OCI-LY7 (cell line): ENCODE results near the gene GPC1. TPM values are rescaled to one million over a fixed set of nuclear protein-coding genes. Genes with fewer than 3 reads are reported as not detected.

Experiments used
- BruUV-seq: library from RNA; stranded (reverse); fragments of 400-500 nt; replicated peaks from 2 replicates; lab custom pipeline; 2021; lab: Mats Ljungman, UMichigan
- CTCF ChIA-PET: fragments of 300-600 bp; sonication (Branson Sonifier 250); formaldehyde crosslinking; loops from one replicate; lab custom pipeline; 2022; ENCODE audit warnings: antibody characterized with exemption; ENCODE audit not compliant: unreplicated experiment; lab: Charles Lee
- POLR2A ChIA-PET: fragments of 300-600 bp; sonication (Branson Sonifier 250); formaldehyde crosslinking; loops from one replicate; lab custom pipeline; 2022; ENCODE audit warnings: antibody characterized with exemption; lab: Charles Lee
- DNase-seq: peaks from one replicate; pipeline ENCODE4 v3.0.0-alpha.2; 2015; ENCODE audit warnings: low spot score
- H2AFZ ChIP-seq: fragments of 200-600 bp; sonication (generic), shearing (Covaris generic); 2 replicates; pipeline ENCODE4 v1.6.1; 2014; ENCODE audit warnings: mild to moderate bottlenecking, antibody characterized with exemption, low read length, moderate library complexity
- H3K27ac ChIP-seq: fragments of 200-600 bp; sonication (generic); 2 replicates; pipeline ENCODE4 v1.5.1; 2014; ENCODE audit warnings: mixed run types, low read depth, mild to moderate bottlenecking, moderate library complexity, low read length, inconsistent platforms; ENCODE audit not compliant: poor library complexity, severe bottlenecking
- H3K36me3 ChIP-seq: fragments of 200-600 bp; sonication (generic); 2 replicates; pipeline ENCODE4 v1.6.1; 2014; ENCODE audit warnings: mild to moderate bottlenecking, antibody characterized with exemption, low read length, moderate library complexity, mixed read lengths; ENCODE audit not compliant: insufficient read depth
- H3K4me1 ChIP-seq: fragments of 200-600 bp; sonication (generic); 2 replicates; pipeline ENCODE4 v1.5.1; 2014; ENCODE audit warnings: mild to moderate bottlenecking, low read length; ENCODE audit not compliant: insufficient read depth, poor library complexity, severe bottlenecking
- H3K4me2 ChIP-seq: fragments of 200-600 bp; sonication (generic); 2 replicates; pipeline ENCODE4 v1.6.1; 2014; ENCODE audit warnings: mild to moderate bottlenecking, low read length
- H3K4me3 ChIP-seq: fragments of 200-600 bp; sonication (generic); 2 replicates; pipeline ENCODE4 v1.5.1; 2014; ENCODE audit warnings: mild to moderate bottlenecking, low read depth, low read length; ENCODE audit not compliant: poor library complexity, severe bottlenecking
- H3K79me2 ChIP-seq: fragments of 200-600 bp; sonication (generic); 2 replicates; pipeline ENCODE4 v1.6.1; 2016; ENCODE audit warnings: low read depth, mild to moderate bottlenecking, low read length, moderate library complexity, mixed read lengths; ENCODE audit not compliant: insufficient read depth
- H3K9me2 ChIP-seq: fragments of 200-600 bp; sonication (generic); 2 replicates; pipeline ENCODE4 v1.6.1; 2016; ENCODE audit warnings: mild to moderate bottlenecking, low read length, mixed read lengths; ENCODE audit not compliant: insufficient read depth
- H3K9me3 ChIP-seq: fragments of 200-600 bp; sonication (generic); 2 replicates; pipeline ENCODE4 v1.6.1; 2014; ENCODE audit warnings: mild to moderate bottlenecking, mixed run types, low read length, mixed read lengths
- H4K20me1 ChIP-seq: fragments of 200-600 bp; sonication (generic); 2 replicates; pipeline ENCODE4 v1.6.1; 2014; ENCODE audit warnings: mild to moderate bottlenecking, antibody characterized with exemption, low read length, moderate library complexity, mixed read lengths; ENCODE audit not compliant: insufficient read depth
- EZH2phosphoT487 ChIP-seq: fragments of 200-600 bp; sonication (generic); IDR thresholded peaks from 2 replicates; pipeline ENCODE4 v1.6.1; 2018; ENCODE audit warnings: low read depth, borderline replicate concordance, mild to moderate bottlenecking, mixed run types, antibody characterized with exemption, low read length, moderate library complexity, mixed read lengths
- intact Hi-C: fragments of 100-400 bp; cut with micrococcal nuclease; formaldehyde crosslinking; loops from one replicate; pipeline ENCODE4 v1.10.0; 2022; ENCODE audit not compliant: unreplicated experiment
- total RNA-seq, 2 experiments: library from RNA; depleted of rRNA in 1 of 2; stranded (reverse); fragments of >200 nt in 1 of 2; shearing (Covaris generic) in 1 of 2; gene quantifications; 2 replicates each; pipeline ENCODE4 v1.2.3, GENCODE V29; 2014 to 2022
- TF ChIP-seq, protein P1 (sequence below): fragments of 200-600 bp; sonication (generic); conservative IDR thresholded peaks from 2 replicates; pipeline ENCODE4 v1.5.1; 2014; ENCODE audit warnings: mild to moderate bottlenecking, antibody characterized with exemption, low read length, moderate library complexity, mixed read lengths

Gene GPC1
- total RNA-seq, 2 experiments from 2014 or later, result 2.4 to 4.0 TPM

DNA sequence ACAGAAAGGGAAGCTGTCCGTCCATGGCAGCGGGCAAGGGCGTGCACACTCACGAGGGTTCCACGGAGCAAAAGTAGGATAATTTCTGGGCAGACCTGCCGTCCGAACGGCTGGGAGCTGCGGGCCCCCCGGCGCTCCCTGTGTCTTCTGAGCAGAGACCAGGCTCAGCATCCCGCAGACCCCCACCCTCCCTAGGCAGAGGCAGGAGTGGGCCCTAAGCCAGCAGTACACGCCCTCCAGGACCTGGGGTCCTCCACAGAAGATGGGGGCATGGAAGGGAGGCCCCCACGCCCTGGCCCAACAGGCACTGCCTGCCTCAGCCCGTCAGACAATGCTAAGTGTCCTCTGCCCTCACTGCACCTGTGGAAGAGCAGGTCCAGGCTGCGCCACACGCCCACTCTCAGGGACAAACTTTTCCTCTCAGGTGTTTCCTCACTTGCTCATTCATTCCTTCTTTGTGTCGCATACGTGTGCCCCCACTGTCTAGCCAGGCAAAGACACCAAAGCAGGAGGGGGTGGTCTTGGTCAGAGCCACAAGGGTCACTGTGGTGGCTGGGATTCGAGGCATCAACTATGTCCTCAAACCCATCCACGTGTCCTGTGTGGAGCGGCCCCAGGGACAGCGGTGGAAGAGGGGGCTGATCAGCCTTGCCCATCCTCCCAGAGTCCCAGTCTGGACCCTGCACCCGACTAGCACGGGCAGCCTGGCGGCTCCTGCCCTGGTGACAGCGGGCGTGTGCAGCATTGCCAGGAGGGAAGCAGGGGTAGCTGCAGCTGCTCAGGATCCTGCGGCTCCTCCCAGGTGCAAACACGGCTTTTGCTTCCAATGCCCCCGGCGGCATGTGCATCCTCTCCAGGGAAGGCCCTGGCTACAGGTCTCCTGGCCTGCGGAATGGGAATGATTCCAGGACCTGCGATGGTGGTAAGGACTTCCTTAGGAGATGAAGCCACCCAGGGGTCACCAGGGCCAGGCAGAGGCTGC lies 2.4 kb upstream of the GPC1 start:
- CTCF ChIA-PET, result no interaction called here
- Histone ChIP-seq H3K4me2 (no peak overlapping the region), H2AFZ (no peak overlapping the region), H4K20me1 (peaks cover 2% of the 10 kb centered on the region; the same call in 1 of the 2 replicates), H3K4me3 (no peak overlapping the region), H3K27ac (no peak overlapping the region), H3K79me2 (no peaks in the 10 kb centered on the region), H3K4me1 (peaks cover 6% of the 10 kb centered on the region), H3K9me3 (no peaks in the 10 kb centered on the region), H3K36me3 (no peaks in the 10 kb centered on the region), H3K9me2 (no peaks in the 10 kb centered on the region)
- TF ChIP-seq EZH2phosphoT487, result no peak
- TF ChIP-seq, protein P1, sequence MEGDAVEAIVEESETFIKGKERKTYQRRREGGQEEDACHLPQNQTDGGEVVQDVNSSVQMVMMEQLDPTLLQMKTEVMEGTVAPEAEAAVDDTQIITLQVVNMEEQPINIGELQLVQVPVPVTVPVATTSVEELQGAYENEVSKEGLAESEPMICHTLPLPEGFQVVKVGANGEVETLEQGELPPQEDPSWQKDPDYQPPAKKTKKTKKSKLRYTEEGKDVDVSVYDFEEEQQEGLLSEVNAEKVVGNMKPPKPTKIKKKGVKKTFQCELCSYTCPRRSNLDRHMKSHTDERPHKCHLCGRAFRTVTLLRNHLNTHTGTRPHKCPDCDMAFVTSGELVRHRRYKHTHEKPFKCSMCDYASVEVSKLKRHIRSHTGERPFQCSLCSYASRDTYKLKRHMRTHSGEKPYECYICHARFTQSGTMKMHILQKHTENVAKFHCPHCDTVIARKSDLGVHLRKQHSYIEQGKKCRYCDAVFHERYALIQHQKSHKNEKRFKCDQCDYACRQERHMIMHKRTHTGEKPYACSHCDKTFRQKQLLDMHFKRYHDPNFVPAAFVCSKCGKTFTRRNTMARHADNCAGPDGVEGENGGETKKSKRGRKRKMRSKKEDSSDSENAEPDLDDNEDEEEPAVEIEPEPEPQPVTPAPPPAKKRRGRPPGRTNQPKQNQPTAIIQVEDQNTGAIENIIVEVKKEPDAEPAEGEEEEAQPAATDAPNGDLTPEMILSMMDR, result no peak
- BruUV-seq, result no TSS peak
- DNase-seq, result no peak
- intact Hi-C loops, result loop anchor here (10.0 kb wide), 1 partner anchor 408 kb away; the partner anchor contains the start of gene NDUFA10
- POLR2A ChIA-PET, result no interaction called here

DNA sequence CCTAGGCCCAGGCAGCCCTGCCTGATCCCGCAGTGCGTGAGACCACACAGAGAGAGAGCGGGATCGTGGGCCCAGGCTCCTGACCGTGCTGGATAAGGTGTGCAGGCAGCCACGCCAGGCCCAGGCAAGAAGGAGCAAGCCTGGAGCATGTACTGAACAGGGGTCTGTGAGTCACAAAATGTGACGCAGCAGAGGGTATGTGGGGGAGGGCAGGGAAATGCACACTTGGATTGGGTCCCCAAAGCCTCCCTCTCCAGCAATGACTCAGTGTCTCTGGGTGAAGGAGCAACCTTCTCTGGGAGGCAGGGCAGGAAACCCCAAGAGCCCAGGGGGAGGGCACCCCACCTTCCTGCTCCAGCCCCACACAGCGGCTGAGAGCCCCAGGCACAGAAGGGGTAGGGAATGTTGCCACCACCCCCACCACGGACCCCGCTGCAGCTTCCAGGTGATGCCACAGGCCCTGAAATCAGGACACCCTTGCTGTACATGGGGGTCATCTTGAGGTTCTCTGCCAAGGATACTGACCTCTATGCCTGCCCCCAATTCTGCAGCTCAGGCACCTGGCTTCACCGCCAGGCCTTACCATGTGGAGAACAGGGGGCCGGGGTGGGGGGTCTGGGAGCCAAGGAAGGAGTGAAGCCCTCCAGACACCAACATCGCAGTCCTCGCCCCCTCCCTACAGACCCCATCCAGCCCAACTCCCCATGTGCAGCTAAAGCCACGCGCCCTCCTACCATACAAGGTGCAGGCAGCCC lies 1.3 kb upstream of the GPC1 start:
- H3K79me2 ChIP-seq, result no peaks in the 10 kb centered on the region
- TF ChIP-seq EZH2phosphoT487, result no peak
- TF ChIP-seq, protein P1, result no peak
- no peak for DNase-seq
- no peak overlapping the region for H3K27ac ChIP-seq
- BruUV-seq, result no TSS peak
- peak overlapping the region; percentile 82 for H3K4me3 ChIP-seq
- H4K20me1 ChIP-seq, result peaks cover 3% of the 10 kb centered on the region; the same call in 1 of the 2 replicates
- intact Hi-C loops, result loop anchor here (10.0 kb wide), 1 partner anchor 409 kb away; the partner anchor contains the start of gene NDUFA10
- ChIA-PET CTCF (no interaction called here), POLR2A (no interaction called here)
- H3K4me1 ChIP-seq, result peaks cover 6% of the 10 kb centered on the region
- no peaks in the 10 kb centered on the region for H3K9me3 ChIP-seq
- H3K36me3 ChIP-seq, result no peaks in the 10 kb centered on the region
- H3K9me2 ChIP-seq, result no peaks in the 10 kb centered on the region
- H2AFZ ChIP-seq, result peak overlapping the region; percentile 100; the same call in 1 of the 2 replicates
- H3K4me2 ChIP-seq, result peak overlapping the region; percentile 99
